ENCODE data around the gene DCHS1.

- TF ChIP-seq CTCF (IDR thresholded peaks at IDR 0.05): no peak
- TF ChIP-seq POLR2A (IDR thresholded peaks at IDR 0.05): no peak
- TF ChIP-seq EP300 (IDR thresholded peaks at IDR 0.05): no peak
- no peak for TF ChIP-seq POLR2AphosphoS5 (IDR thresholded peaks at IDR 0.05)
Observed at GRCh38 chr11:6602096-6602940, 53.3 kb downstream of the DCHS1 start.
